CD4-positive, alpha-beta memory T cell (primary cell): Measurements from ENCODE around the gene SFSWAP. TPM values are rescaled to one million over a fixed set of nuclear protein-coding genes. Genes with fewer than 3 reads are reported as not detected.
A peak's percentile ranks its signal among the peaks of the same experiment; 100 is the strongest.

Source experiments
- CTCF ChIA-PET: fragments of 350-600 bp; sonication (Branson Sonifier 250); formaldehyde crosslinking; loops from one replicate; lab custom pipeline; 2021; ENCODE audit warnings: inconsistent platforms; ENCODE audit not compliant: partially characterized antibody; lab: Charles Lee
- POLR2A ChIA-PET: fragments of 350-600 bp; sonication (Branson Sonifier 250); formaldehyde crosslinking; loops from one replicate; lab custom pipeline; 2021; ENCODE audit not compliant: partially characterized antibody; lab: Charles Lee
- DNase-seq, 5 donors: peaks; one replicate each; pipeline versions ENCODE4 v3.0.0 to v3.0.0-alpha.2; 2020 to 2022; ENCODE audit warnings: mixed read lengths in 1 of 5
- H3K27ac ChIP-seq: one replicate; pipeline ENCODE4 v1.7.0; 2013; ENCODE audit warnings: low read depth, low read length
- H3K27me3 ChIP-seq: 2 replicates; pipeline ENCODE4 v1.7.0; 2013; ENCODE audit warnings: mild to moderate bottlenecking, low read length, moderate library complexity; ENCODE audit not compliant: insufficient read depth
- H3K36me3 ChIP-seq: 2 replicates; pipeline ENCODE4 v1.7.0; 2013; ENCODE audit warnings: mild to moderate bottlenecking, low read length, moderate library complexity; ENCODE audit not compliant: insufficient read depth
- H3K4me1 ChIP-seq: 2 replicates; pipeline ENCODE4 v1.7.0; 2013; ENCODE audit warnings: mild to moderate bottlenecking, low read length, moderate library complexity; ENCODE audit not compliant: insufficient read depth
- H3K4me3 ChIP-seq, 2 donors: one replicate each; pipeline ENCODE4 v1.7.0; 2013; ENCODE audit warnings: low read length in 2 of 2, mild to moderate bottlenecking in 1 of 2
- H3K9me3 ChIP-seq, 2 donors: one replicate each; pipeline ENCODE4 v1.7.0; 2013; ENCODE audit warnings: low read length in 2 of 2, control low read depth in 1 of 2; ENCODE audit not compliant: control insufficient read depth in 1 of 2
- H3K27ac Mint-ChIP-seq, 7 donors: one replicate each; pipeline ENCODE4 v1.8.0; 2020 to 2021; ENCODE audit warnings: mixed read lengths in 7 of 7, mild to moderate bottlenecking in 6 of 7, inconsistent platforms in 3 of 7, moderate library complexity in 3 of 7
- H3K27me3 Mint-ChIP-seq, 2 donors: one replicate each; pipeline ENCODE4 v1.8.0; 2020 to 2021; ENCODE audit warnings: mixed read lengths in 2 of 2
- H3K36me3 Mint-ChIP-seq, 2 donors: one replicate each; pipeline ENCODE4 v1.8.0; 2020 to 2021; ENCODE audit warnings: mixed read lengths in 2 of 2, inconsistent platforms in 1 of 2, mild to moderate bottlenecking in 1 of 2
- H3K4me1 Mint-ChIP-seq, 4 donors: one replicate each; pipeline ENCODE4 v1.8.0; 2020 to 2021; ENCODE audit warnings: mixed read lengths in 4 of 4, mild to moderate bottlenecking in 1 of 4
- H3K4me3 Mint-ChIP-seq, 8 donors: one replicate each; pipeline ENCODE4 v1.8.0; 2020 to 2021; ENCODE audit warnings: mixed read lengths in 8 of 8, mild to moderate bottlenecking in 7 of 8, moderate library complexity in 6 of 8, inconsistent platforms in 3 of 8
- H3K9me3 Mint-ChIP-seq, 8 donors: one replicate each; pipeline ENCODE4 v1.8.0; 2020 to 2021; ENCODE audit warnings: mixed read lengths in 8 of 8, mild to moderate bottlenecking in 5 of 8, inconsistent platforms in 3 of 8, moderate library complexity in 1 of 8
- intact Hi-C: fragments of 100-400 bp; cut with micrococcal nuclease; formaldehyde crosslinking; loops from one replicate; pipeline ENCODE4 v1.15.1; 2023
- polyA plus RNA-seq, 2 donors: library from polyadenylated mRNA; unstranded; fragments of 300-500 nt; fragmentation: Illumina TruSeq; gene quantifications; one replicate each; pipeline ENCODE4 v1.2.3, GENCODE V29; 2021
- total RNA-seq, 2 experiments: library from RNA; stranded (reverse); gene quantifications; one replicate each; pipeline ENCODE4 v1.2.3, GENCODE V29; 2021

SFSWAP gene
- total and polyA plus RNA-seq, 4 experiments from 2014 or later = 9.8 to 96.8 (median 60.7) TPM

- H3K9me3 ChIP-seq = no peaks in the 10 kb centered on the region
- intact Hi-C loops = no loop called here
- no peaks in the 10 kb centered on the region for H3K4me1 ChIP-seq
- H3K4me3 ChIP-seq = no peak overlapping the region
- DNase-seq = no peak
- POLR2A ChIA-PET = no interaction called here
- no peaks in the 10 kb centered on the region for H3K27me3 ChIP-seq
- CTCF ChIA-PET = no interaction called here
- Mint-ChIP-seq H3K4me3 (no peak overlapping the region), H3K27ac (no peak overlapping the region), H3K9me3 (no peaks in the 10 kb centered on the region), H3K27me3 (peaks cover 5 to 11% of the 10 kb centered on the region in 2 donors), H3K4me1 (no peaks in the 10 kb centered on the region), H3K36me3 (no peaks in the 10 kb centered on the region)
- no peaks in the 10 kb centered on the region for H3K36me3 ChIP-seq
- no peak overlapping the region for H3K27ac ChIP-seq
Measured at GRCh38 chr12:131695968-131696367, 14.9 kb upstream of the SFSWAP start.

- intact Hi-C loops = no loop called here
- POLR2A ChIA-PET = no interaction called here
Measured at GRCh38 chr12:131698286-131698685, 12.6 kb upstream of the SFSWAP start.

GRCh38 chr12:131699434-131699833 lies 11.5 kb upstream of the SFSWAP start:
- Mint-ChIP-seq H3K27me3 (peaks cover 5 to 9% of the 10 kb centered on the region in 2 donors), H3K4me1 (no peaks in the 10 kb centered on the region), H3K36me3 (no peaks in the 10 kb centered on the region), H3K9me3 (peaks cover 0 to 14% (median 7%) of the 10 kb centered on the region in 8 donors), H3K4me3 (no peak overlapping the region), H3K27ac (peak overlapping the region in 1 of 7 donors; percentile 15)
- Histone ChIP-seq H3K4me1 (no peaks in the 10 kb centered on the region), H3K27me3 (no peaks in the 10 kb centered on the region), H3K9me3 (no peaks in the 10 kb centered on the region), H3K4me3 (no peak overlapping the region), H3K27ac (no peak overlapping the region), H3K36me3 (no peaks in the 10 kb centered on the region)
- POLR2A ChIA-PET = no interaction called here
- no peak for DNase-seq
- CTCF ChIA-PET = no interaction called here
- intact Hi-C loops = no loop called here

More at GRCh38 chr12:131698286-131698685, 12.6 kb upstream of the SFSWAP start:
- no peak overlapping the region for H3K27ac ChIP-seq
- no peaks in the 10 kb centered on the region for H3K9me3 ChIP-seq
- Mint-ChIP-seq H3K4me1 (no peaks in the 10 kb centered on the region), H3K9me3 (peaks cover 0 to 5% (median 0%) of the 10 kb centered on the region in 8 donors), H3K27me3 (peaks cover 5 to 9% of the 10 kb centered on the region in 2 donors), H3K36me3 (no peaks in the 10 kb centered on the region), H3K4me3 (no peak overlapping the region), H3K27ac (peak overlapping the region in 1 of 7 donors; percentile 13)
- no peak overlapping the region for H3K4me3 ChIP-seq
- H3K4me1 ChIP-seq = no peaks in the 10 kb centered on the region
- no peaks in the 10 kb centered on the region for H3K27me3 ChIP-seq
- CTCF ChIA-PET = interaction anchor here (0.6 kb wide), 1 partner anchor 230 kb away, joined by 3 read pairs; no protein-coding TSS in a partner anchor
- no peak for DNase-seq
- no peaks in the 10 kb centered on the region for H3K36me3 ChIP-seq

GRCh38 chr12:131700271-131700670 lies 10.6 kb upstream of the SFSWAP start:
- intact Hi-C loops = no loop called here
- ChIA-PET CTCF (no interaction called here), POLR2A (no interaction called here)
- Mint-ChIP-seq H3K36me3 (no peaks in the 10 kb centered on the region), H3K27ac (peak overlapping the region in 1 of 7 donors; percentile 29), H3K27me3 (peaks cover 5 to 9% of the 10 kb centered on the region in 2 donors), H3K4me3 (no peak overlapping the region), H3K9me3 (peaks cover 2 to 23% (median 10%) of the 10 kb centered on the region in 8 donors), H3K4me1 (no peaks in the 10 kb centered on the region)
- no peaks in the 10 kb centered on the region for H3K36me3 ChIP-seq
- H3K4me3 ChIP-seq = no peak overlapping the region
- no peak for DNase-seq
- no peaks in the 10 kb centered on the region for H3K4me1 ChIP-seq
- H3K27ac ChIP-seq = no peak overlapping the region
- H3K27me3 ChIP-seq = no peaks in the 10 kb centered on the region
- no peaks in the 10 kb centered on the region for H3K9me3 ChIP-seq

GRCh38 chr12:131701705-131702572 lies 9.0 kb upstream of the SFSWAP start:
- CTCF ChIA-PET = no interaction called here
- Mint-ChIP-seq H3K36me3 (no peaks in the 10 kb centered on the region), H3K27ac (no peak overlapping the region), H3K9me3 (peaks cover 2 to 25% (median 13%) of the 10 kb centered on the region in 8 donors), H3K4me3 (no peak overlapping the region), H3K27me3 (peaks cover 5% of the 10 kb centered on the region in 2 donors), H3K4me1 (no peaks in the 10 kb centered on the region)
- intact Hi-C loops = no loop called here
- POLR2A ChIA-PET = no interaction called here
- DNase-seq = no peak
- no peaks in the 10 kb centered on the region for H3K4me1 ChIP-seq
- H3K36me3 ChIP-seq = no peaks in the 10 kb centered on the region
- H3K27ac ChIP-seq = no peak overlapping the region
- no peak overlapping the region for H3K4me3 ChIP-seq
- H3K9me3 ChIP-seq = no peaks in the 10 kb centered on the region
- no peaks in the 10 kb centered on the region for H3K27me3 ChIP-seq

GRCh38 chr12:131702573-131702877 lies 8.4 kb upstream of the SFSWAP start:
- Histone ChIP-seq H3K27me3 (no peaks in the 10 kb centered on the region), H3K27ac (no peak overlapping the region), H3K4me1 (no peaks in the 10 kb centered on the region), H3K4me3 (no peak overlapping the region), H3K9me3 (no peaks in the 10 kb centered on the region), H3K36me3 (no peaks in the 10 kb centered on the region)
- Mint-ChIP-seq H3K4me3 (no peak overlapping the region), H3K9me3 (peaks cover 2 to 25% (median 13%) of the 10 kb centered on the region in 8 donors), H3K27me3 (peaks cover 5% of the 10 kb centered on the region in 2 donors), H3K36me3 (no peaks in the 10 kb centered on the region), H3K4me1 (no peaks in the 10 kb centered on the region), H3K27ac (no peak overlapping the region)
- POLR2A ChIA-PET = no interaction called here
- DNase-seq = no peak
- intact Hi-C loops = no loop called here
- CTCF ChIA-PET = no interaction called here

GRCh38 chr12:131703161-131703560 lies 7.7 kb upstream of the SFSWAP start:
- Mint-ChIP-seq H3K4me3 (no peak overlapping the region), H3K4me1 (no peaks in the 10 kb centered on the region), H3K36me3 (no peaks in the 10 kb centered on the region), H3K27me3 (peaks cover 5% of the 10 kb centered on the region in 2 donors), H3K27ac (no peak overlapping the region), H3K9me3 (peaks cover 2 to 25% (median 13%) of the 10 kb centered on the region in 8 donors)
- Histone ChIP-seq H3K4me1 (no peaks in the 10 kb centered on the region), H3K36me3 (no peaks in the 10 kb centered on the region), H3K27me3 (no peaks in the 10 kb centered on the region), H3K27ac (no peak overlapping the region), H3K4me3 (no peak overlapping the region), H3K9me3 (no peaks in the 10 kb centered on the region)
- intact Hi-C loops = no loop called here
- no peak for DNase-seq
- ChIA-PET POLR2A (no interaction called here), CTCF (no interaction called here)
